Loucy (cell line): ENCODE data around the gene COX19.

Experiments used
- H2AFZ ChIP-seq: fragments of 200-600 bp; sonication (generic); 2 replicates; pipeline ENCODE4 v1.6.0; 2016; ENCODE audit warnings: antibody characterized with exemption, mild to moderate bottlenecking, low read length, moderate library complexity
- H3F3A ChIP-seq: fragments of 200-600 bp; 2 replicates; pipeline ENCODE4 v1.6.0; 2016; ENCODE audit warnings: antibody characterized with exemption, low read depth, mild to moderate bottlenecking
- H3K27me3 ChIP-seq: fragments of 200-600 bp; sonication (generic); 2 replicates; pipeline ENCODE4 v1.6.1; 2014; ENCODE audit warnings: low read length, mild to moderate bottlenecking; ENCODE audit not compliant: insufficient read depth, poor library complexity, severe bottlenecking
- H3K36me3 ChIP-seq: fragments of 200-600 bp; sonication (generic); 2 replicates; pipeline ENCODE4 v1.6.1; 2016; ENCODE audit warnings: low read length; ENCODE audit not compliant: insufficient read depth
- H3K4me1 ChIP-seq: fragments of 200-600 bp; sonication (generic); 2 replicates; pipeline ENCODE4 v1.5.1; 2014; ENCODE audit warnings: low read length, mild to moderate bottlenecking; ENCODE audit not compliant: insufficient read depth, poor library complexity, severe bottlenecking
- H3K4me2 ChIP-seq: fragments of 200-600 bp; sonication (generic); 2 replicates; pipeline ENCODE4 v1.6.0; 2014; ENCODE audit warnings: antibody characterized with exemption, low read length, low read depth, mild to moderate bottlenecking; ENCODE audit not compliant: poor library complexity, severe bottlenecking
- H3K4me3 ChIP-seq: fragments of 200-600 bp; sonication (generic); 2 replicates; pipeline ENCODE4 v1.5.1; 2014; ENCODE audit warnings: low read length, mild to moderate bottlenecking, mixed read lengths; ENCODE audit not compliant: poor library complexity, severe bottlenecking
- H3K79me2 ChIP-seq: fragments of 200-600 bp; sonication (generic); 2 replicates; pipeline ENCODE4 v1.6.1; 2014; ENCODE audit warnings: low read length; ENCODE audit not compliant: insufficient read depth
- H3K9ac ChIP-seq: fragments of 200-600 bp; sonication (generic); 2 replicates; pipeline ENCODE4 v1.6.0; 2014; ENCODE audit warnings: mild to moderate bottlenecking, low read depth, low read length, moderate library complexity; ENCODE audit not compliant: poor library complexity, severe bottlenecking
- H3K9me2 ChIP-seq: fragments of 200-600 bp; sonication (generic); replicated peaks from 2 replicates; pipeline ENCODE4 v1.6.1; 2016; ENCODE audit warnings: low read depth, low read length, mixed read lengths
- H3K9me3 ChIP-seq: fragments of 200-600 bp; sonication (generic); 2 replicates; pipeline ENCODE4 v1.6.1; 2014; ENCODE audit warnings: mild to moderate bottlenecking, antibody characterized with exemption, low read length, low read depth; ENCODE audit not compliant: insufficient read depth
- H4K20me1 ChIP-seq: fragments of 200-600 bp; sonication (generic); 2 replicates; pipeline ENCODE4 v1.6.0; 2014; ENCODE audit warnings: antibody characterized with exemption, low read length, mild to moderate bottlenecking; ENCODE audit not compliant: insufficient read depth, poor library complexity, severe bottlenecking
- CTCF ChIP-seq: fragments of 200-600 bp; sonication (generic); conservative IDR thresholded peaks from 2 replicates; pipeline ENCODE4 v1.5.1; 2014; ENCODE audit warnings: mild to moderate bottlenecking, antibody characterized with exemption, low read length
- EZH2phosphoT487 ChIP-seq: fragments of 200-600 bp; IDR thresholded peaks from 2 replicates; pipeline ENCODE4 v1.6.1; 2018; ENCODE audit warnings: antibody characterized with exemption, mild to moderate bottlenecking, moderate library complexity, borderline replicate concordance

Gene COX19

DNA sequence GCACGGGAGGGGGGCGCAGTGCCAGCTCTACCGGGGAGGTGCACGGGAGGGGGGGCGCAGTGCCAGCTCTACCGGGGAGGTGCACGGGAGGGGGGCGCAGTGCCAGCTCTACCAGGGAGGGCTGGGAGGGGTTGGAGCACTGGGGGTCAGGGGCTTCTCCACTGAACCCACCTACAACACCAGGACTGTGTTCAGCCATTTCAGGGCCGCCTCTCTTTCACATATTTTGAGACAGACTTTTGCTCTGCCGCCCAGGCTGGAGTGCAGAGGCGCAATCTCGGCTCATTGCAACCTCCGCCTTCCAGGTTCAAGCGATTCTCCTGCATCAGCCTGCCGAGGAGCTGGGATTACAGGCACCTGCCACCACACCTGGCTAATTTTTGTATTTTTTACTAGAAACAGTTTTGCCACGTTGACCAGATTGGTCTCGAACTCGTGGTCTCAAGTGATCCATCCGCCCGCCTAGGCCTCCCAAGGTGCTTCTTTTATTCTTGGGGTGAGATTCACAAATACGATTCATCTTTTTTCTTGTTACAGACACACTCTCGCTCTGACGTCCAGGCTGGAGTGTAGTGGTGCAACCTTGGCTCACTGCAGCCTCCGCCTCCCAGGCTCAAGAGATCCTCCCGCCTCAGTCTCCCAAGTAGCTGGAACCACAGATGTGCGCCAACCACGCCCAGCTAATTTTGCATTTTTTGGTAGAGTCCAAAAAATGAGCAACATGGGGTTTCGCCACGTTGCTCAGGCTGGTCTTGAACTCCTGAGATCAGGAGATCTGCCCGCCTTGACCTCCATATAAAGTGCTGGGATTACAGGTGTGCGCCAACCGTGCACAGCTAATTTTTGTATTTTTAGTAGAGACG, 57.9 kb downstream of the COX19 start:
- H3K9ac ChIP-seq = no peak overlapping the region
- H4K20me1 ChIP-seq = no peaks in the 10 kb centered on the region
- H3K36me3 ChIP-seq = no peaks in the 10 kb centered on the region
- H3K9me2 ChIP-seq = no peaks in the 10 kb centered on the region
- H3K4me1 ChIP-seq = peaks cover 23% of the 10 kb centered on the region
- H3K27me3 ChIP-seq = no peaks in the 10 kb centered on the region
- no peaks in the 10 kb centered on the region for H3F3A ChIP-seq
- peaks cover 6% of the 10 kb centered on the region; the same call in 1 of the 2 replicates for H3K79me2 ChIP-seq
- TF ChIP-seq EZH2phosphoT487 = no peak
- TF ChIP-seq CTCF = no peak
- H3K4me2 ChIP-seq = no peak overlapping the region
- no peaks in the 10 kb centered on the region for H3K9me3 ChIP-seq
- no peak overlapping the region for H3K4me3 ChIP-seq
- no peak overlapping the region for H2AFZ ChIP-seq

- Histone ChIP-seq H3F3A (no peaks in the 10 kb centered on the region), H4K20me1 (no peaks in the 10 kb centered on the region), H3K79me2 (no peaks in the 10 kb centered on the region), H3K4me1 (peaks cover 12% of the 10 kb centered on the region), H3K9me3 (no peaks in the 10 kb centered on the region), H3K9ac (no peak overlapping the region), H3K4me2 (no peak overlapping the region), H3K36me3 (no peaks in the 10 kb centered on the region), H3K9me2 (no peaks in the 10 kb centered on the region), H2AFZ (no peak overlapping the region), H3K4me3 (no peak overlapping the region), H3K27me3 (no peaks in the 10 kb centered on the region)
- no peak for TF ChIP-seq CTCF
- no peak for TF ChIP-seq EZH2phosphoT487
These were observed 58.9 kb downstream of the COX19 start for GRCh38 chr7:916291-916941.
